ENCODE data around the gene CER1. TPM values are rescaled to one million over a fixed set of nuclear protein-coding genes. Genes with fewer than 3 reads are reported as not detected.

CER1 gene
- total and polyA plus RNA-seq, 3 donors from 2014 or later: 0.25 to 0.47 TPM; not detected in 1

- no peaks in the 10 kb centered on the region for H3K27me3 ChIP-seq
Observed at GRCh38 chr9:14710804-14711203, 11.7 kb downstream of the CER1 start.

GRCh38 chr9:14706530-14707140 is 15.9 kb downstream of the CER1 start:
- TF ChIP-seq CTCF (IDR thresholded peaks at IDR 0.05) (no peak), POLR2A (IDR thresholded peaks at IDR 0.05) (no peak)
- 89 to 94% methylated on average over 5 of the region's 5 CpGs for WGBS, 2 donors
- Histone ChIP-seq H3K36me3 (ENCODE audit: low read depth, missing control alignments) (no peaks in the 10 kb centered on the region), H3K4me3 (no peak overlapping the region), H3K27ac (no peak overlapping the region), H3K27me3 (no peaks in the 10 kb centered on the region), H3K9me3 (no peaks in the 10 kb centered on the region), H3K4me1 (no peaks in the 10 kb centered on the region)
- intact Hi-C loops (cut with DNase I; ENCODE audit: low total_unique reads): no loop called here
- no peak for DNase-seq

More at GRCh38 chr9:14710804-14711203, 11.7 kb downstream of the CER1 start:
- intact Hi-C loops (cut with DNase I; ENCODE audit: low total_unique reads): no loop called here
- H3K4me1 ChIP-seq: no peaks in the 10 kb centered on the region
- no peaks in the 10 kb centered on the region for H3K36me3 ChIP-seq (ENCODE audit: low read depth, missing control alignments)
- H3K4me3 ChIP-seq: no peak overlapping the region
- no peak overlapping the region for H3K27ac ChIP-seq
- TF ChIP-seq POLR2A (IDR thresholded peaks at IDR 0.05): no peak
- TF ChIP-seq CTCF (IDR thresholded peaks at IDR 0.05): no peak
- H3K9me3 ChIP-seq: no peaks in the 10 kb centered on the region
- no peak for DNase-seq

GRCh38 chr9:14705079-14705478 is 17.5 kb downstream of the CER1 start:
- no peaks in the 10 kb centered on the region for H3K27me3 ChIP-seq
- no peak overlapping the region for H3K4me3 ChIP-seq
- no peak overlapping the region for H3K27ac ChIP-seq
- no peaks in the 10 kb centered on the region for H3K36me3 ChIP-seq (ENCODE audit: low read depth, missing control alignments)
- no peaks in the 10 kb centered on the region for H3K4me1 ChIP-seq
- no peaks in the 10 kb centered on the region for H3K9me3 ChIP-seq
- TF ChIP-seq POLR2A (IDR thresholded peaks at IDR 0.05) (no peak), CTCF (IDR thresholded peaks at IDR 0.05) (no peak)
- intact Hi-C loops (cut with DNase I; ENCODE audit: low total_unique reads): no loop called here
- DNase-seq: no peak

- H3K4me3 ChIP-seq: no peak overlapping the region
- WGBS, 2 donors: 96 to 100% methylated on average over 3 of the region's 3 CpGs
- no peak for TF ChIP-seq POLR2A (IDR thresholded peaks at IDR 0.05)
- no peak for TF ChIP-seq CTCF (IDR thresholded peaks at IDR 0.05)
- H3K27me3 ChIP-seq: no peaks in the 10 kb centered on the region
- H3K9me3 ChIP-seq: no peaks in the 10 kb centered on the region
- no peaks in the 10 kb centered on the region for H3K4me1 ChIP-seq
- DNase-seq: no peak
- no peaks in the 10 kb centered on the region for H3K36me3 ChIP-seq (ENCODE audit: low read depth, missing control alignments)
- intact Hi-C loops (cut with DNase I; ENCODE audit: low total_unique reads): no loop called here
- H3K27ac ChIP-seq: no peak overlapping the region
Observed at GRCh38 chr9:14704281-14704680, 18.3 kb downstream of the CER1 start.

GRCh38 chr9:14702200-14702720 is 20.3 kb downstream of the CER1 start:
- Histone ChIP-seq H3K4me3 (no peak overlapping the region), H3K36me3 (ENCODE audit: low read depth, missing control alignments) (no peaks in the 10 kb centered on the region), H3K27me3 (no peaks in the 10 kb centered on the region), H3K9me3 (no peaks in the 10 kb centered on the region), H3K27ac (no peak overlapping the region), H3K4me1 (no peaks in the 10 kb centered on the region)
- WGBS, 2 donors: 47 to 60% methylated on average over 4 of the region's 4 CpGs
- intact Hi-C loops (cut with DNase I; ENCODE audit: low total_unique reads): no loop called here
- DNase-seq: no peak
- no peak for TF ChIP-seq CTCF (IDR thresholded peaks at IDR 0.05)
- TF ChIP-seq POLR2A (IDR thresholded peaks at IDR 0.05): no peak

Data from testis (tissue), 3 donors.